Adrenal gland (tissue), 12 donors: ENCODE measurements around the gene GNAO1. TPM values are rescaled to one million over a fixed set of nuclear protein-coding genes. Genes with fewer than 3 reads are reported as not detected.

ENCODE experiments used
- DNase-seq, 7 donors: peaks; one replicate each; pipeline ENCODE4 v3.0.0-alpha.2; 2019 to 2020
- H3K27ac ChIP-seq, 5 donors: fragments of 200-600 bp; sonication (generic) in 4 of 5; 1 replicate in 3 of 5; 2 replicates in 2 of 5; pipeline versions ENCODE4 v1.5.1 to v1.8.0; 2016 to 2020; ENCODE audit warnings: mild to moderate bottlenecking in 1 of 5
- H3K27me3 ChIP-seq: fragments of 200-600 bp; 2 replicates; pipeline ENCODE4 v1.8.0; 2021
- H3K36me3 ChIP-seq, 2 donors: fragments of 200-600 bp; replicated peaks in 1 of 2; 1 replicate in 1 of 2; 2 replicates in 1 of 2; pipeline versions ENCODE4 v1.5.1 to v1.8.0; 2018 to 2022
- H3K4me1 ChIP-seq, 2 donors: fragments of 200-600 bp; replicated peaks in 1 of 2; 1 replicate in 1 of 2; 2 replicates in 1 of 2; pipeline versions ENCODE4 v1.5.1 to v1.8.0; 2018 to 2021
- H3K4me3 ChIP-seq, 4 donors: fragments of 200-600 bp; sonication (generic) in 3 of 4; one replicate each; pipeline ENCODE4 v1.5.1; 2016 to 2018
- H3K9me3 ChIP-seq, 3 donors: fragments of 200-600 bp; sonication (generic) in 1 of 3; replicated peaks in 1 of 3; 1 replicate in 2 of 3; 2 replicates in 1 of 3; pipeline versions ENCODE4 v1.5.1 to v1.8.0; 2016 to 2021
- POLR2A ChIP-seq, 2 donors: fragments of 450-650 bp; IDR thresholded peaks; one replicate each; pipeline ENCODE4 v1.6.1; 2017; ENCODE audit warnings: antibody characterized with exemption in 2 of 2, mild to moderate bottlenecking in 2 of 2, moderate library complexity in 1 of 2
- WGBS, 4 donors: extraction: QIAGEN DNeasy Blood & Tissue Kit in 2 of 4; methylation state at CpG; one replicate each; pipeline versions ENCODE4 v1.1.5 to v1.1.7; 2013 to 2017; 5-methylcytosine and 5-hydroxymethylcytosine counted together
- intact Hi-C, 2 donors: fragments of 100-400 bp; cut with DNase I; formaldehyde crosslinking; loops; one replicate each; pipeline versions ENCODE4 v1.14.1 to v1.15.0; 2022 to 2023
- polyA plus RNA-seq, 3 donors: library from polyadenylated mRNA; stranded (reverse); fragments of 200-250 nt in 2 of 3; fragments of 350-450 nt in 1 of 3; fragmentation: Illumina TruSeq in 1 of 3; extraction: RNeasy Lipid Tissue Mini Kit (QIAGEN cat#74804) in 1 of 3; gene quantifications; one replicate each; pipeline ENCODE4 v1.2.3, GENCODE V29; 2013 to 2014
- total RNA-seq, 9 donors: library from RNA; depleted of rRNA in 4 of 9; stranded (reverse); fragments of >200 nt in 4 of 9; fragments of 120-200 nt in 1 of 9; fragmentation: NEBNext Ultra II Directional in 1 of 9; extraction: Animal tissue kit (Norgen Biotek cat#: 25700) in 1 of 9; gene quantifications; one replicate each; pipeline versions ENCODE4 v1.1.0 to v1.2.4, GENCODE V29; 2013 to 2023
- TF ChIP-seq, protein P1 (sequence below), 6 experiments: fragments of 450-650 bp in 4 of 6; fragments of 200-600 bp in 2 of 6; sonication (generic) in 1 of 6; IDR thresholded peaks; 1 replicate in 5 of 6; 2 replicates in 1 of 6; pipeline versions ENCODE4 v1.5.1 to v1.8.0; 2016 to 2021; ENCODE audit warnings: antibody characterized with exemption in 6 of 6, mild to moderate bottlenecking in 2 of 6, moderate library complexity in 1 of 6
- donor health status: healthy with polysubstance abuse.
- donor health status: Bipolar disorder and iron deficiency.
- donor health status: DM: yes; HTN: yes; CAD: no.
- donor health status: DM: no; HTN: no; CAD: no.
- donor health status: DM: no; HTN: no; CAD: no.
- donor health status: DM: yes; HTN: yes; CAD: no.

The GNAO1 gene
- total and polyA plus RNA-seq, 12 donors = 1.8 to 36.6 (median 5.9) TPM

DNA sequence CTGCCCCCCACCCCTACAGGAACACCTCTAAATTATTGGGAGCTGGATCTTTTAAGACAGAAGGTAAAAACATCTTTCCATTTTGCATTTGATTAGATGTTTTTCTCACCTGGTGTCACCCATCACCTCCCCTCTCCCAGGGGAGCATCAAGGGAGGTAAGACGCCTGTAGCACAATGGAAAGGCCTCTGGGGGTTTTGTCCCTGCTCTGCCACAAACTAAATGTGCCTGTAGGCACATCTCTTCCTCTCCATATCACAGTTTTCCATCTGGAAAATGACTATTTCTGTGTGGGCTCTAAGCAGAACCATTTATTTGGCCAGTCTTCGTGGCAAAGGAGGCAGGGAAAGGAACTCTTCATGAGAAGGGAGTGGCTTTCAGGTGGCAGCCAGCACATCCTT, 76.6 kb downstream of the GNAO1 start:
- Histone ChIP-seq H3K4me1 (no peaks in the 10 kb centered on the region), H3K36me3 (no peaks in the 10 kb centered on the region), H3K4me3 (no peak overlapping the region), H3K27ac (no peak overlapping the region), H3K9me3 (no peaks in the 10 kb centered on the region), H3K27me3 (no peaks in the 10 kb centered on the region)
- DNase-seq = no peak
- no peak for TF ChIP-seq POLR2A (IDR thresholded peaks at IDR 0.05)
- TF ChIP-seq, protein P1, sequence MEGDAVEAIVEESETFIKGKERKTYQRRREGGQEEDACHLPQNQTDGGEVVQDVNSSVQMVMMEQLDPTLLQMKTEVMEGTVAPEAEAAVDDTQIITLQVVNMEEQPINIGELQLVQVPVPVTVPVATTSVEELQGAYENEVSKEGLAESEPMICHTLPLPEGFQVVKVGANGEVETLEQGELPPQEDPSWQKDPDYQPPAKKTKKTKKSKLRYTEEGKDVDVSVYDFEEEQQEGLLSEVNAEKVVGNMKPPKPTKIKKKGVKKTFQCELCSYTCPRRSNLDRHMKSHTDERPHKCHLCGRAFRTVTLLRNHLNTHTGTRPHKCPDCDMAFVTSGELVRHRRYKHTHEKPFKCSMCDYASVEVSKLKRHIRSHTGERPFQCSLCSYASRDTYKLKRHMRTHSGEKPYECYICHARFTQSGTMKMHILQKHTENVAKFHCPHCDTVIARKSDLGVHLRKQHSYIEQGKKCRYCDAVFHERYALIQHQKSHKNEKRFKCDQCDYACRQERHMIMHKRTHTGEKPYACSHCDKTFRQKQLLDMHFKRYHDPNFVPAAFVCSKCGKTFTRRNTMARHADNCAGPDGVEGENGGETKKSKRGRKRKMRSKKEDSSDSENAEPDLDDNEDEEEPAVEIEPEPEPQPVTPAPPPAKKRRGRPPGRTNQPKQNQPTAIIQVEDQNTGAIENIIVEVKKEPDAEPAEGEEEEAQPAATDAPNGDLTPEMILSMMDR (IDR thresholded peaks at IDR 0.05) = no peak
- intact Hi-C loops = no loop called here
- 50 to 83% (median 70%) methylated on average over 1 to 2 of the region's 2 CpGs for WGBS, 4 donors

DNA sequence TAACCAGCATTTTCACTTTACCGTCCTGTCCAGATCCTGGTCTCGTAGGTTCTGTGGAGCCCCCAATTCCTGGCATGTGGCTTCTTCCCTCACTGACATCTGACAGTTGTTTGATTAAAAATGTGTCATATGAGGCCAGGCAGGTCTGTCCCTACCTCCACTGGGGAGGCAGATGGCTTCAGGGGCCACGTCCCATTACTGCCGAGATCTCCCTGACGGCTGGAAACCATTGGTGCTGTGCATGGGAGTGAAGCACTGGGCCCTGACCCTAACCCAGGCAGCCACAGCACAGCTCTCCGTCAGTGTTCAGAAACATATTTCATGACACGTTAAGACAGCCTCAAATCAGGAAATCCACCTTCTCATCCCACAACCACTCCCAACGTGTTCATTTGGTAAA, 77.5 kb downstream of the GNAO1 start:
- H3K4me3 ChIP-seq = no peak overlapping the region
- TF ChIP-seq POLR2A (IDR thresholded peaks at IDR 0.05) = no peak
- TF ChIP-seq, protein P1 (IDR thresholded peaks at IDR 0.05) = no peak
- intact Hi-C loops = no loop called here
- no peak for DNase-seq
- no peaks in the 10 kb centered on the region for H3K36me3 ChIP-seq
- H3K9me3 ChIP-seq = no peaks in the 10 kb centered on the region
- no peak overlapping the region for H3K27ac ChIP-seq
- no peaks in the 10 kb centered on the region for H3K27me3 ChIP-seq
- H3K4me1 ChIP-seq = no peaks in the 10 kb centered on the region
- WGBS, 4 donors = 76 to 81% (median 77%) methylated on average over 8 of the region's 8 CpGs

DNA sequence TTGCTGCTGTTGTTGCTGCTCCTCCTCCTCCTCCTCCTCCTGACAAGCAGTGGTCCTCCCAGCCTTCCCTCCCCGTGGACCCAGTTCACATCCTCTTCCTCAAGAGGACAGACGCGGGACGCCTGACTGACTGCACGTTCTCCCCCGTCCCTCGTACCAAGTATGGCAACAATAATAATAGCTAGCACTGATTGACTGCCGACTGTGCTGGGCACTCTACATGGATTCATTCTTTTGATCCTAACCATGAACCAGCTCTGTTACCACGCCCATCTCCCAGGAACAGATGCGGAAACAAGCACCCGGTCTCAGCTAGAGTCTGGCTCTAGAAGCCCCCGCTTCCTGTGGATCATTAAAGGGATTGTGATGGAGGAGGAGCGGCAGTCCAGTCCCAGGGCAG, 78.0 kb downstream of the GNAO1 start:
- Histone ChIP-seq H3K36me3 (no peaks in the 10 kb centered on the region), H3K4me3 (no peak overlapping the region), H3K27me3 (no peaks in the 10 kb centered on the region), H3K27ac (no peak overlapping the region), H3K9me3 (no peaks in the 10 kb centered on the region), H3K4me1 (no peaks in the 10 kb centered on the region)
- 70 to 76% (median 72%) methylated on average over 13 of the region's 13 CpGs for whole genome bisulfite sequencing, 4 donors
- intact Hi-C loops = no loop called here
- no peak for DNase-seq
- TF ChIP-seq, protein P1 (IDR thresholded peaks at IDR 0.05) = no peak
- no peak for TF ChIP-seq POLR2A (IDR thresholded peaks at IDR 0.05)

DNA sequence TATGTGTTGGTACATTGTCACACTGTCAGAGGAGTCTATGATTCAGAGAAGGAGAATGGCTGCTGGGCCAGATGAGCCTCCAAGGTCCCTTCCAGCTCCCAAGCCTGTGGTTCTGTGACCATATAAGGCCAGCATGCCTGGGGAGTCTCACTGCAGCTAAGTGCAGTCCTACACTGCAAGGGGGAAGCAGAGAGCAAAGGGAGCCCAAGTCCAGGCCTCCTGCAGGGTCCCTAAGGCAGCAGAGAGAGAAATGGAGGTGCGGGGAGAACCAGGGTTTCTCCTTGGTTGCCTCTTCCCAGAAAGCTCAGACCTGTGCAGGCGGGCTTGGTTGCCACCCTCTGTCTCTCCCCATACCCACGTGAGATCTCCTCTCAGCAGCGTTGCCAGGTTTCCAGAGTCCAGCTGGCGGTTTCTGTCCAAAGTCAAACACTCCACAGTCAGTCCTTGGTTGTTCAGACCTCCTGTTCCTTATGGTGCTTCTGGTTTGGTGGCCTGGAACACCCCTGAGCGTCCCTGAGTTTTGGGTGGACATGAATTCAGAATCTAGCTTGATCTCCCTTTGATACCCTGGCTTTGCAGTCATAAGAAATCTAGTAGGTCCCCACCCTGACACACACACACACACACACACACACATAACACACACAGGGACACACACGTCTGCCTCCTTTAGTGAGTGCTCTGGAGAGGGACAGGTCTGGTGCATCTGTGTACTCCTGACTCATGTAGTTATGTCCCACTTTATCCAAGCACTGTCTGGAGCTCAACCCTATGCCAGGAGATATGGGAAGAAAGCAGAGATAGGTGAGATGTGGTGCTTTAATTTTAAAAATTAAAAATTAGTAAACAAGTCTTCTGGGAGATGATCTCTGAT, 78.8 kb downstream of the GNAO1 start:
- Histone ChIP-seq H3K36me3 (no peaks in the 10 kb centered on the region), H3K9me3 (no peaks in the 10 kb centered on the region), H3K27ac (no peak overlapping the region), H3K4me3 (no peak overlapping the region), H3K4me1 (no peaks in the 10 kb centered on the region), H3K27me3 (no peaks in the 10 kb centered on the region)
- intact Hi-C loops = no loop called here
- peak in 1 of 7 donors; percentile 65 for DNase-seq
- 73 to 82% (median 81%) methylated on average over 7 of the region's 7 CpGs for WGBS, 4 donors
- TF ChIP-seq, protein P1 (IDR thresholded peaks at IDR 0.05) = no peak
- TF ChIP-seq POLR2A (IDR thresholded peaks at IDR 0.05) = no peak
